GM18505 (cell line): Measurements from ENCODE around the gene PRSS50.
"Not testable (repeated sequence)": the region's sequence is repeated elsewhere in the genome, so short reads cannot be mapped to it uniquely, and the experiment has no call there.

Source experiments
- ATAC-seq: cut with Tn5 transposase; IDR thresholded peaks from one replicate; pipeline ENCODE4 v1.9.1; 2021; ENCODE audit not compliant: unreplicated experiment
- POLR2A ChIP-seq: IDR thresholded peaks from 4 replicates; pipeline ENCODE4 v1.6.1; 2011; ENCODE audit warnings: borderline replicate concordance; ENCODE audit not compliant: insufficient read depth, insufficient read length; ENCODE audit errors: extremely low read depth

PRSS50 gene, protein sequence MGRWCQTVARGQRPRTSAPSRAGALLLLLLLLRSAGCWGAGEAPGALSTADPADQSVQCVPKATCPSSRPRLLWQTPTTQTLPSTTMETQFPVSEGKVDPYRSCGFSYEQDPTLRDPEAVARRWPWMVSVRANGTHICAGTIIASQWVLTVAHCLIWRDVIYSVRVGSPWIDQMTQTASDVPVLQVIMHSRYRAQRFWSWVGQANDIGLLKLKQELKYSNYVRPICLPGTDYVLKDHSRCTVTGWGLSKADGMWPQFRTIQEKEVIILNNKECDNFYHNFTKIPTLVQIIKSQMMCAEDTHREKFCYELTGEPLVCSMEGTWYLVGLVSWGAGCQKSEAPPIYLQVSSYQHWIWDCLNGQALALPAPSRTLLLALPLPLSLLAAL

DNA sequence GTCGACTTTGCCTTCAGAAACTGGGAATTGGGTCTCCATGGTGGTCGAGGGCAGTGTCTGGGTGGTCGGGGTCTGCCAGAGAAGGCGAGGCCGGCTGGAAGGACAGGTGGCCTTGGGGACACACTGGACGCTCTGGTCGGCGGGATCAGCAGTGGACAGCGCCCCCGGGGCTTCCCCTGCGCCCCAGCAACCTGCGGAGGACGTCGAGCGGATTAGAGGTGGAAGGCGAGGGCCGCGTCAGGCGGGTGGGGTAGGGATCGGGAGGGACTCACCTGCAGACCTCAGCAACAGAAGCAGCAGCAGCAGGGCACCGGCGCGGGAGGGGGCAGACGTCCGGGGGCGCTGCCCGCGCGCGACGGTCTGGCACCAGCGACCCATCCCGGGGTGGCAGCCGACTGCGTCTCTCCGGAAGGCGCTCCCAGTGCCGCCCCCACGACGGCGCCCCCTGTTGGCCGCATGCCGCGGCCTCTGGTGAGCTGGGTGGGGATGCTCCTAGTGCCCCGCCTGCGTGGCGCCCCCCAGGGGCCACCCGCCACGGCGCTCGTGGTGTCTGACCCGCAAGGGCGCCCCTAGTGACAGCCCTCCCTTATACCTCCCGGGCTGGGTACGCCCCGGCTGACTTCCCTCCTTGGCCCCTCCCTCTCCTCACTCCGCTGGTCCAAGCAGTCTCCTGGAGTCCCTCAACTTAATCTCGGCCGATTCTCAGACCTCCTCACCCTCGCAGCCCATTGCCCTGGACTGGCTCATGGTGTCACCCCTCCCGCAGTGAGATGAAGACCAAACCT is at the start of gene PRSS50:
Gene PRSS50, minus strand, starts transcription at position 423 of the 785 bp plus-strand sequence. Its CDS starts 45 bp downstream, at position 378.
- ATAC-seq, result no peak
- no peak for TF ChIP-seq POLR2A

DNA sequence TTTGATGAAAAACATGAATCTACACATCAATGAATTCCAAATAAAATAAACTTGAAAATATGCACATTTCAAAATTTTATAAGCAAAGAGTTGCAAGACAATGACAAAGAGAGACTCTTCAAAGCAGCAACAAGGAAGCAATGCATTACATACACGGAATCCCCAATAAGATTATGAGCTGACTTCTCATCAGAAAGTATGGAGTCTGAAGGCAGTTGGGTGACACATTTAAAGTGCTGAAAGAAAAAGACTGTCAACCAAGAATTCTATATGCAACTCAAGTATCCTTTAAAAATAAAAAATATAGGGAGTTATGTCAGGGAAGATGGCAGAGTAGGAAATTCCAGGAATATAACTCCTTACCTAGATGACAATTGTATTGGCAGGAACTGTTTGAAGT is 46.5 kb upstream of the PRSS50 start:
- ATAC-seq, result no peak

DNA sequence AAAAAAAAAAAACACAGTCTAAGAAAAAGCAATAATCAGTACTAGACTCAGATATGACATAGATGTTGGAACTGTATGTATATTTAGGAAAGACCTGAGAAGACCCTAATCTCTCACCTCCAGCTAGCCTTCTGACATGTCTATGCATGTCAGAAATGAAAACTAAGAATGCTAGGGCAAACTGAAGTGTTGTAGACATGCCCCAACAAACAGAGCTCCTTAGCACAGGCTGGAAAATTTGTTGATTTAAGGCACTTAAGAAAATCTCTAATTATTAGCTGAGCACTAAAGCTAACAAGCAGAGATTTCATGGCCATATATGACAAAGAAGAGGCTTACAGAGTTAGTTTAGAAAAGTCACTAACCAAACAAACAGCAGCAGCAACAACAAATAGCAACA is 45.5 kb upstream of the PRSS50 start:
- no peak for TF ChIP-seq POLR2A
- no peak for ATAC-seq

More for the DNA sequence above, 46.5 kb upstream of the PRSS50 start:
- TF ChIP-seq POLR2A, result no peak

DNA sequence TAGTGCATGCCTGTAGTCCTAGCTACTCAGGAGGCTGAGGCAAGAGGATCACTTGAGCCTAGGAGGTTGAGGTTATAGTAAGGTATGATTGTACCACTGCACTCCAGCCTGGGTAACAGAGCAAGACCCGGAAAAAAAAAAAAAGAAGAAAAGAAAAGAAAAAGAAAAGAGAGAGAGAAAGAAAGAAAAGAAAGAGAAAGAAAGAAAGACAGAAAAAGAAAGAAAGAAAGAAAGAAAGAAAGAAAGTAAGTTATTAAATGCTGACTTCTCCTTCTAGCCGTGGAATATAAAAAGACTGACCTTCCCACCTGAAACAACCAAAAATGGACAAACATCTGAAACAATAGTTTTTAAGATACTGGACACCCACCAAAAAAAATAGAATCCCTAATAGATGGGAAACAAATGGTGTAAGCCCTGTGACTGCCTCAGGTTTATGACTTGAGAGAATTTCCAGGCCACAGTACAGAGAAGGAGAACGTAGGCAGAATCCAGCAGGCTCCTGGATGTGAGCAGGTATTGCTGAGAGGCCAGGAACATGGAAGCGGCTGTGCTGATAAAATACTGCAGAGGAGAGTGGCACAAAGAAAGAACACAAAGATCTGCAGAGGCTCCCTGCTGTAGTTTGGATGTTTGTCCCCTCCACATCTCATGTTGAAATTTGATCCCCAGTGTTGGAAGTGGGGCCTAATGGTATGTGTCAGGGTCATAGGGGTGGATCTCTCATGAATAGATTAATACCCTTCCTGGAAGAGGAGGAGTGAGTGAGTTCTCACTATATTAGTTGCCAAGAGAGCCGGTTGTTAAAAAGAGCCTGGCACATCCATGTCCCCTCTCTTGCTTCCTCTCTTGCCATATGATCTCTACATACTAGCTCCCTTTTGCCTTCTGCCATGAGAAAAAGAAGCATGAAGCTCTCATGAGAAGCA is 41.8 kb upstream of the PRSS50 start:
- no peak for TF ChIP-seq POLR2A

DNA sequence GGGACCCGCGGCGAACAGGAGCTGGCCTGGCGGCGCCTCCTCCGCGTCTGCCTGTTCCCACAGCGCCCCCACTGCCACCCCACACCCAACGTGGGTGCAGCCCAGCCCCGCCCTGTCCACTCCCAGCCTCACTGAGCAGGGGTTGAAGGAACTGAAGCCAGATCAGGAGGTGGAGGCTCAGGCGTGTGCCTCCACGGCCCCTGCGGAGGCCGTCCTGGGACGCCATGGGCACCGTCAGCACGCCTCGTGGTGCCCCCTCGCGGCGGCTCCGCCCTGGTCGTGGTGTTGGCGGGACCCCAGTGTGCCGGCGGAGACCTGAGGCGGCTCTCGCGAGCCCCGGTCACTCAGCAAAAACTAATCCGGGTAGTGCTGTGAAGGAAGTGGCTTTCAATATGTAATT is 39.0 kb upstream of the PRSS50 start:
- ATAC-seq, result no peak
- TF ChIP-seq POLR2A, result no peak

More for the DNA sequence above, 41.8 kb upstream of the PRSS50 start:
- no peak for ATAC-seq

DNA sequence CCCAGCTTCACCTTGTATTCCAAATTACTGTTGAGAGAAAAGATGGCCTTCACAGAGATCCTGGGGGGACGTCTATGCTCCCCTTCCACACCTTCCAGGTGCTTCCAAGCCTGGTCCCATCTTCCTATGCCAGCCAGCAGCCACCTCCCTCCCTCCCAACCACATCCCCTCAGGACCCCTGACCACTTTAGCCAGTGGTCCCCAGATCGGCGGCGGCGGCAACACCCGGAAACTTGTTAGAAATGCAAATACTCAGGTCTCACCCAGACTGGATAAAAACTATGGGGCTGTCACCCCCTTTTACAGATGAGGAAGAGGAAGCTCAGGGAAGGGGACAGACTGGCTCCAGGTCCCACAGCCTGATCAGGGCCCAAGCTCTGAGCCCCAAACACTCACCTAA is 38.0 kb upstream of the PRSS50 start:
- ATAC-seq, result no peak
- no peak for TF ChIP-seq POLR2A

DNA sequence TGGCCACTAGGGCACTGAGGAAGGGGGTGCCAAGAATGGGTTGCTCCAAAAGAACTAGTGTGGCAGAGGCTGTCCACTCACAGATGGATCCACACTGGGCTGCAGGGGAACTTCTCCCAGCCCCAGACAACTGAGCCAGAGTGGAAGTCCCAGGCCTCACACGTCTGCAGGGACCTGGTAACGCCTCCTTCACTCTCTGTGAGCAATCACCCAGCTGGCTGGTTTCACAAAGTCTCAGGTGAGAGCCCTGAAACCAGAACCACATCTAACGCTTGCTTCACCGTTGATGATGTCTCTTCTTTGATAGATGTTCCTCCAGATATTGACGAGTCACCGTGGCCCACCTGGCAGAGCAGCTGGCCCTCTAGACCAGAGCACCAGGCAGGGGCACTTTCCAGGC is 35.5 kb upstream of the PRSS50 start:
- not testable (repeated sequence) for ATAC-seq

DNA sequence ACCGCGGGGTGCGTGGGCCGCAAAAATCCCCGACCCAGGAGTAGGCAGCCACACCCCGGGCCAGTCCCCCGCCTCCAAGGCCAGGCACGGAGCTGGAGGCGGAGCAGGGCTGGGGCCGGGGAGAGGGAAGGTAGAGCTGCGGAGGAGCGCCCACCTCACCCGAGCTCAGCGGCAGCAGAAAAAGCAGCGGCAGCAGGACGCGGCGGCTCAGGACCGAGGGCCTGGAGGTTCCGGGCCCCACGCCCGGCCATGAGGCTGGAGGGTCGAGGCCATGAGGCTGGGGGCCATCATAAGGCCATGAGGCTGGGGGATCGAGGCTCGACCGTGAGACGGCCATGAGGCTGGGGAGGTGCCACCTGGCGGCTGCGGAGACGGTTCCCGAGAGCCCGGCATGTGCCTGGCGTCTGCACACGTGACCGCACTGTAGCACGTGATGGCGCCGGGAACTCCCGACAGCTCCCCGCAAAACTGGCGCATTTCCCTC is 32.9 kb upstream of the PRSS50 start:
- no peak for ATAC-seq
- no peak for TF ChIP-seq POLR2A

DNA sequence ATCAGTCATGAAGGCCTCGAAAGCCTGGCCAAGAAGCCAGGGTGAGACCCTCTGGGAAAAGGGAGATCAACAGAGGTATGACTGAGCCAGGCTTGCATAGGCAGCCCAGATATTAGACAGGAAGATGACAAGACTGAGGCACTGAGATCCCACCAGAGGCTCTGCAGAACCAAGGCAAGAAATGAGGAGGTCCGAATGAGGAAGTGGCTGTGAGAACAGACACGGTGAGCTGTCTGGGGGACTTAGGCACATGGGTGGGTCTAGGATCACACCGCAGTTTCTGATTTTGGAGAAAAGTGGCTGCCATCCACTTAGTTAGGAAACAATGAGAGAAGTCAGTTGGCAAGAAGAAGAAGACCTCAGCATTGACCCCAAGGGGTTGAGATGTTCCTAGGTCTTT is 31.5 kb upstream of the PRSS50 start:
- no peak for TF ChIP-seq POLR2A

DNA sequence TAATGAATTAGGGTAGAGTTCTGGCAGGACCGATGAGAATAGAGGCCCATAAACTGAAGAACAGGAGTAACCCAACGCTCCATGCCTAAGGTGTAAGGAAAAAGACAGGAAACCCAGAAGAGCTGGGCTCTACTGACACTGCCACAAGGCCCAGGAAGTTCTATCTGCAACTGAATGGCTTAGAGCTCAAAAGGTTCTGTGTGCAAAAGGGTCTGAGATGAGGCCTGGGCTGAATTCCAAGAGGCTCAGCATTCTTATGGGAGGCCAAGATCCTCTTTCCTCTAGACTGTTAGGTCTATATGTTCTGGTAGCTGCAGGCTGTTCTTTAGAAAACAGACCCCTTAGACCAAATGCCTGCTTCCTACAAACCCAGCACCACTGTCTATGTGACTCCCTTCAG is 30.5 kb upstream of the PRSS50 start:
- no peak for ATAC-seq
- TF ChIP-seq POLR2A, result no peak

More for the DNA sequence above, 31.5 kb upstream of the PRSS50 start:
- no peak for ATAC-seq

DNA sequence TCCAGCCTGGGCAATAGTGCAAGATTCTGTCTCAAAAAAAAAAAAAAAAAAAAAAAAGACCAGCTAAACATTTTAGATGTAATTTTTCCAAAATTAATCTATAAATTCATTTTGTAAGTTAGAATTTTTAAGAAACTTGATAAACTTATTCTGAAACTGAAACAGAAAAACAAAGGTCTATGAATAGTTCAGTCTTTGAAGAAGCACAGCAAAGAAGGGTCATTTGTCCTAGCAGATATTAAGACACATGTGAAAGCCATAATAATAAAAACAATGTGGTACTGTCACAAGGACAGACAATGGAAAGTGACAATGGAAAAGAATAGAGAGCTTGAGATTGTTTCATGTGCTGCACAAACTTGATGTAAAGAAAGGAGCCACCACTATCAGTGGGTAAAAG is 29.0 kb upstream of the PRSS50 start:
- no peak for ATAC-seq
- TF ChIP-seq POLR2A, result no peak

DNA sequence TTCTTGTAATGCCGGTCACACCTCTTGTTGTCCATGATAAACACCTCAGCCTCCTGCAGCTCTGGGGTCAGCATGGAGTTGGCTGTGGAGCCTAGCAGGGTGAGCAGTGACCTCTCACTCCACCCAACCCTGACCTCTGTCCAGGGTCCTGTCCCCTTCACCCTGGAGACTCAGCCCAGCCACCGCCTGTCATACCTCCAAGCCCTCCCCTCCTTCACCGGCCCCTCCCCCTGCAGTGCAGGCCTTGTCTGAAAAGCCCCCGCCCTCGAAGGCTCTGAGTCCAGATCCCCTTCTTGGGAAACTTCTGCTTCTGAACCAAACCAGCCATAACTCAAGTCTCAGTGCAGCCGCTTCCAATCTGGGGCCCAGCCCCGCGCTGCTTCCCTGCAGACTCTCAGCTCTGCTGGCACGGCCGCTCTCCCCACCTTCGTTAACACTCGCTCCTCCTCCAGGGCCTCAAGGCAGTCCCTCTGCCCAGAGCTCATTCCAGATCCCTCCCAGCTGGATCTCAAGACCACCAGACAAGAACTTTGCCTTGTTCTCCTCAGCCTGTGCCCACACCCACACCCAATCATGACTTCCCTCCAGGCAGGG is 25.4 kb upstream of the PRSS50 start:
- TF ChIP-seq POLR2A, result no peak
- ATAC-seq, result no peak

DNA sequence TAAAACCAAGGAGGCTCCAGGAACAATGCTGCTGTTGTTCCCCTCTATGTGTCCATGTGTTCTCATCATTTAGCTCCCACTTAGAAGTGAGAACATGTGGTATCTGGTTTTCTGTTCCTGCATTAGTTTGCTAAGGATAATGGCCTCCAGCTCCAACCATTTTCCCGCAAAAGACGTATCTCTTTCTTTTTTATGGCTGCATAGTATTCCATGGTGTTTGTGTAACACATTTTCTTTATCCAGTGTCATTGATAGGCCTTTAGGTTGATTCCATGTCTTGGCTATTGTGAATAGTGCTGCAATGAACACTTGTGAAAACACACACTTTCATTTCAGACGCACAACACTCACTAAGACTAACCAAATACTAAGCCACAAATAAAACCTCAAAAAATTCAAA is 21.9 kb upstream of the PRSS50 start:
- ATAC-seq, result not testable (repeated sequence)
